SK-N-SH (cell line): ENCODE measurements around the gene MAEA. TPM values are rescaled to one million over a fixed set of nuclear protein-coding genes. Genes with fewer than 3 reads are reported as not detected.

Experiments used
- CTCF ChIA-PET: fragments of 300-600, 350-600 bp; formaldehyde crosslinking; extraction: SDS; loops from one replicate; lab custom pipeline; 2021; lab: Yijun Ruan, JAX
- POLR2A ChIA-PET: fragments of 350-600 bp; sonication (Branson Sonifier 250); formaldehyde crosslinking; extraction: SDS; loops from one replicate; lab custom pipeline; 2020; ENCODE audit warnings: antibody characterized with exemption, inconsistent platforms; lab: Yijun Ruan, JAX
- DNase-seq: peaks from one replicate; pipeline ENCODE4 v3.0.0; 2012
- H2AFZ ChIP-seq: fragments of 200-600 bp; sonication (generic); 2 replicates; pipeline ENCODE4 v1.8.1; 2016; ENCODE audit warnings: antibody characterized with exemption, mild to moderate bottlenecking, low read depth
- H3F3A ChIP-seq: fragments of 200-600 bp; sonication (generic); replicated peaks from 2 replicates; pipeline ENCODE3; 2016; ENCODE audit warnings: antibody characterized with exemption, mild to moderate bottlenecking; ENCODE audit not compliant: insufficient read depth
- H3K27ac ChIP-seq, 2 experiments: fragments of 200-500 bp in 1 of 2; fragments of 200-600 bp in 1 of 2; sonication (Bioruptor generic) in 1 of 2; sonication (generic), shearing (Covaris generic) in 1 of 2; 2 replicates each; pipeline versions ENCODE4 v1.5.1 to v1.6.1; 2014 to 2016; ENCODE audit warnings: low read depth in 2 of 2, inconsistent platforms in 1 of 2, low read length in 1 of 2, mild to moderate bottlenecking in 1 of 2, mixed read lengths in 1 of 2
- H3K27me3 ChIP-seq: fragments of 200-600 bp; sonication (generic), shearing (Covaris generic); 2 replicates; pipeline ENCODE4 v1.6.1; 2016; ENCODE audit warnings: mixed run types; ENCODE audit not compliant: insufficient read depth
- H3K36me3 ChIP-seq, 2 experiments: fragments of 200-500 bp in 1 of 2; fragments of 200-600 bp in 1 of 2; sonication (Bioruptor generic) in 1 of 2; sonication (generic) in 1 of 2; replicated peaks in 1 of 2; 2 replicates each; pipeline versions ENCODE3 to v1.5.1; 2014 to 2016; ENCODE audit warnings: low read length in 1 of 2, mild to moderate bottlenecking in 1 of 2; ENCODE audit not compliant: insufficient read depth in 2 of 2, control insufficient read depth in 1 of 2
- H3K4me1 ChIP-seq, 2 experiments: fragments of 200-500 bp in 1 of 2; fragments of 200-600 bp in 1 of 2; sonication (Bioruptor generic) in 1 of 2; sonication (generic), shearing (Covaris generic) in 1 of 2; 2 replicates each; pipeline versions ENCODE4 v1.5.1 to v1.6.1; 2014 to 2016; ENCODE audit warnings: low read depth in 1 of 2, low read length in 1 of 2, mixed run types in 1 of 2; ENCODE audit not compliant: insufficient read depth in 2 of 2, control insufficient read depth in 1 of 2
- H3K4me2 ChIP-seq: fragments of 200-600 bp; sonication (generic), shearing (Covaris generic); 2 replicates; pipeline ENCODE4 v1.6.1; 2017; ENCODE audit warnings: mixed run types
- H3K4me3 ChIP-seq, 2 experiments: fragments of 200-500 bp in 1 of 2; fragments of 200-600 bp in 1 of 2; sonication (Bioruptor generic) in 1 of 2; sonication (generic), shearing (Covaris generic) in 1 of 2; 2 replicates each; pipeline versions ENCODE4 v1.5.1 to v1.8.1; 2014 to 2016; ENCODE audit warnings: low read depth in 2 of 2, inconsistent platforms in 1 of 2, low read length in 1 of 2, mild to moderate bottlenecking in 1 of 2, mixed read lengths in 1 of 2, moderate library complexity in 1 of 2
- H3K79me2 ChIP-seq: fragments of 200-600 bp; sonication (generic); 2 replicates; pipeline ENCODE4 v1.8.1; 2017; ENCODE audit warnings: mild to moderate bottlenecking; ENCODE audit not compliant: insufficient read depth
- H3K9ac ChIP-seq: fragments of 200-600 bp; sonication (generic); 2 replicates; pipeline ENCODE4 v1.6.1; 2017; ENCODE audit warnings: mixed run types
- H3K9me2 ChIP-seq: fragments of 200-600 bp; sonication (generic); 2 replicates; pipeline ENCODE4 v1.6.1; 2017; ENCODE audit warnings: mixed run types
- H3K9me3 ChIP-seq: fragments of 200-600 bp; sonication (generic); 2 replicates; pipeline ENCODE4 v1.6.1; 2017; ENCODE audit warnings: mixed run types, mild to moderate bottlenecking, moderate library complexity
- H4K20me1 ChIP-seq: fragments of 200-600 bp; sonication (generic); 2 replicates; pipeline ENCODE4 v1.6.1; 2017; ENCODE audit warnings: mild to moderate bottlenecking, mixed run types; ENCODE audit not compliant: insufficient read depth
- CHD2 ChIP-seq: fragments of 150-350 bp; IDR thresholded peaks from 2 replicates; pipeline ENCODE4 v1.6.1; 2018; ENCODE audit warnings: low read length; ENCODE audit not compliant: partially characterized antibody
- ELF1 ChIP-seq: IDR thresholded peaks from 2 replicates; pipeline ENCODE4 v1.4.0; 2012
- EZH2phosphoT487 ChIP-seq: fragments of 200-600 bp; sonication (generic); IDR thresholded peaks from 2 replicates; pipeline ENCODE4 v1.6.1; 2017; ENCODE audit warnings: low read depth, mixed run types, mild to moderate bottlenecking, antibody characterized with exemption, moderate library complexity, borderline replicate concordance
- FOSL2 ChIP-seq: IDR thresholded peaks from 2 replicates; pipeline ENCODE4 v1.4.0; 2012; ENCODE audit warnings: low read depth, mild to moderate bottlenecking, moderate library complexity, borderline replicate concordance
- FOXJ3 ChIP-seq: sonication (generic); formaldehyde crosslinking; IDR thresholded peaks from 2 replicates; pipeline ENCODE4 v1.5.1; 2020; ENCODE audit warnings: mild to moderate bottlenecking, missing genetic modification reagents
- FOXM1 ChIP-seq: IDR thresholded peaks from 2 replicates; pipeline ENCODE4 v1.4.0; 2012; ENCODE audit warnings: low read depth, mild to moderate bottlenecking
- GABPA ChIP-seq: IDR thresholded peaks from 2 replicates; pipeline ENCODE4 v1.4.0; 2012; ENCODE audit warnings: low read depth, mild to moderate bottlenecking
- GATA2 ChIP-seq: sonication (generic); formaldehyde crosslinking; IDR thresholded peaks from 2 replicates; pipeline ENCODE4 v1.5.0; 2020; ENCODE audit warnings: mild to moderate bottlenecking, missing genetic modification reagents
- MEF2A ChIP-seq: IDR thresholded peaks from 2 replicates; pipeline ENCODE4 v1.4.0; 2012; ENCODE audit warnings: low read depth, borderline replicate concordance
- NRF1 ChIP-seq: IDR thresholded peaks from 2 replicates; pipeline ENCODE4 v1.6.1; 2012; ENCODE audit warnings: low read depth, mild to moderate bottlenecking, low read length
- RCOR1 ChIP-seq: fragments of 150-350 bp; IDR thresholded peaks from 2 replicates; pipeline ENCODE4 v1.6.1; 2017; ENCODE audit warnings: antibody characterized with exemption, low read length
- RFX5 ChIP-seq: IDR thresholded peaks from 2 replicates; pipeline ENCODE4 v1.6.1; 2012; ENCODE audit warnings: mild to moderate bottlenecking, improper control_type of control experiment, low read length
- RXRA ChIP-seq: IDR thresholded peaks from 2 replicates; pipeline ENCODE4 v1.4.0; 2012; ENCODE audit warnings: low read depth, mild to moderate bottlenecking, borderline replicate concordance
- SIN3A ChIP-seq: IDR thresholded peaks from 2 replicates; pipeline ENCODE4 v1.6.1; 2012; ENCODE audit warnings: low read depth, mild to moderate bottlenecking, low read length, moderate library complexity, borderline replicate concordance
- TCF12 ChIP-seq: IDR thresholded peaks from 2 replicates; pipeline ENCODE4 v1.4.0; 2012
- TEAD4 ChIP-seq: IDR thresholded peaks from 2 replicates; pipeline ENCODE4 v1.4.0; 2012; ENCODE audit warnings: mild to moderate bottlenecking, borderline replicate concordance; ENCODE audit not compliant: insufficient read depth
- YY1 ChIP-seq: IDR thresholded peaks from 2 replicates; pipeline ENCODE4 v1.4.0; 2012; ENCODE audit warnings: low read depth, mild to moderate bottlenecking
- WGBS: methylation state at CpG from one replicate; pipeline ENCODE4 v1.1.6; 2017; ENCODE audit warnings: low lambda C conversion rate; 5-methylcytosine and 5-hydroxymethylcytosine counted together
- polyA plus RNA-seq, 3 experiments: library from polyadenylated mRNA; depleted of rRNA; stranded (reverse); fragments of >200 nt; gene quantifications; 2 replicates each; pipeline ENCODE4 v1.2.3, GENCODE V29; 2012
- TF ChIP-seq, protein P1 (sequence below): fragments of 200-600 bp; sonication (generic); IDR thresholded peaks from 2 replicates; pipeline ENCODE4 v1.6.1; 2017; ENCODE audit warnings: antibody characterized with exemption, mild to moderate bottlenecking, moderate library complexity
- TF ChIP-seq, protein P2 (sequence below): IDR thresholded peaks from 2 replicates; pipeline ENCODE4 v1.6.1; 2012; ENCODE audit warnings: mild to moderate bottlenecking, low read depth, low read length, moderate library complexity

MAEA gene
- polyA plus RNA-seq, 1 of the 3 experiments (the other 2 are of a cell fraction) = 128 TPM

DNA sequence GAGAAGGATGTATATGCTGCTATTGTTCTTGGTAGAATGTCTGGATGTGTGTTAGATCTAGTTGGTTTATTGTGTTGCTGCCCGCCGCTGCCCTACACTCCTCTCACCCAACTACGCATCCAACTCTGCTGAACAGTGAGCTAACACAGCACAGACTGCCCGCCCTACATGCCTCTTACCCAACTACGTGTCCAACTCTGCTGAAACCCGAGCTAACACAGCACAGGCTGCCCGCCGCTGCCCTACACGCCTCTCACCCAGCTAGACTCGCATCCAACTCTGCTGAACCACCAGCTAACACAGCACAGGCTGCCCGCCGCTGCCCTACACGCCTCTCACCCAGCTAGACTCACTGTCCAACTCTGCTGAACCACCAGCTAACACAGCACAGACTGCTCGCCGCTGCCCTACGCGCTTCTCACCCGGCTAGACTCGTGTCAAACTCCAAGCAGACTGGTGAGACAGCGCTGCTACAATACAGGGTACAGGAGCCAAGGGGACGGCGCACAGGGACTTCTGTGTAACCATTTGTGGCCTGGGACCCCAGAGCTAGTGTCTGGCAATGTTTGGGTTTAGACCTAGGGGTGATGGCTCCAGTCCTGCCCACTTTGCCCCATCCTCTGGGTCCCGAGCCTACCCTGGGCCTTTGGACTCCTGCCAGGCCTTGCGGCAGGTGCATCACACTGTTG is 29.1 kb upstream of the MAEA start (continued):
- no peak for TF ChIP-seq NRF1

DNA sequence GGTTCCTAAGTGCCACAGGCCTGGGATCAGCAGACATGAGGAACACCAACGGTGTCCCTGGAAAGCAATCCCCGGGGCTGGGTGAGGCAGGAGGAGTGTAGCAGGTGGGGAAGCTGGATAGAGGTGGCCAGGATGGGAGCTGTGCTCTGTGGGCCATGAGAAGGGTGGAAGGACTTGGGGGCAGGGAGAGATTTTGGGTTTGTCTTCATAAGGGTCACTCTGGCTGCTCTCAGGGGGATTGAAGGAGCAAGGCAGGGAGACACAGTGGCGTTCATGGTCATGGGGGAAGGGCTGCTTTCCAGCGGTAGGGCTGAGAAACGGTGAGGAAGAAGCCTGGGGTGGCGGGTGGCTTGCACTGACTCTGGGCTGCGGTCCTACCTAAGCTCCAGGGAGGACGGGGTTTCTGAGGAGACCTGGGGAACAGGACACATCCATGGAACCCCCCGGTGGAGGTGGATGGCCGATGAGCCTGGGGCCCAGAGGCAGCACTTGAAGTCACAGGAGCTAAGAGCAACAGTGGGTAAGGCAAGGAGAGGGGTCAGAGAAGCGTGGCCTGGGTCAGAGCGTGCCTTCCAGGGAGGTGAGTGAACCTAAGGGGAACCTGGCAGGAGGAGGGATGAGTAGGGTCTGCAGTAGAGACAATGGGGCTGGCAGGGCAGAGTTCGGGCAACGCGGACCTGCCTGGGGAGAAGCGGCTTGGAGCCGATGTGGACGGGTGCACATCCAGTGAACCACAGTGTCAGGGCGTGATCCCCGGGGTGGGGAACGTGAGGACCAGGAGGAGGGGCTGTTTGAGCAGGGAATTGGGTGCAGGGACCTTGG is 28.4 kb upstream of the MAEA start:
- Histone ChIP-seq H3K9me2 (no peaks in the 10 kb centered on the region), H2AFZ (no peak overlapping the region), H3F3A (no peaks in the 10 kb centered on the region), H3K4me1 (no peaks in the 10 kb centered on the region), H3K27me3 (no peaks in the 10 kb centered on the region), H3K27ac (no peak overlapping the region), H3K4me3 (no peak overlapping the region), H3K79me2 (no peaks in the 10 kb centered on the region), H3K9me3 (no peaks in the 10 kb centered on the region), H3K9ac (no peak overlapping the region), H3K36me3 (no peaks in the 10 kb centered on the region), H4K20me1 (no peaks in the 10 kb centered on the region), H3K4me2 (no peak overlapping the region)
- 69% methylated on average over 21 of the region's 21 CpGs for WGBS
- ChIA-PET CTCF (no interaction called here), POLR2A (interaction anchor here (0.6 kb wide), 1 partner anchor 128 kb away, joined by 4 read pairs; no protein-coding TSS in a partner anchor)
- no peak for TF ChIP-seq FOXJ3 (CRISPR knock-in tag)
- TF ChIP-seq FOXM1 = no peak
- no peak for TF ChIP-seq ELF1
- TF ChIP-seq, protein P1, sequence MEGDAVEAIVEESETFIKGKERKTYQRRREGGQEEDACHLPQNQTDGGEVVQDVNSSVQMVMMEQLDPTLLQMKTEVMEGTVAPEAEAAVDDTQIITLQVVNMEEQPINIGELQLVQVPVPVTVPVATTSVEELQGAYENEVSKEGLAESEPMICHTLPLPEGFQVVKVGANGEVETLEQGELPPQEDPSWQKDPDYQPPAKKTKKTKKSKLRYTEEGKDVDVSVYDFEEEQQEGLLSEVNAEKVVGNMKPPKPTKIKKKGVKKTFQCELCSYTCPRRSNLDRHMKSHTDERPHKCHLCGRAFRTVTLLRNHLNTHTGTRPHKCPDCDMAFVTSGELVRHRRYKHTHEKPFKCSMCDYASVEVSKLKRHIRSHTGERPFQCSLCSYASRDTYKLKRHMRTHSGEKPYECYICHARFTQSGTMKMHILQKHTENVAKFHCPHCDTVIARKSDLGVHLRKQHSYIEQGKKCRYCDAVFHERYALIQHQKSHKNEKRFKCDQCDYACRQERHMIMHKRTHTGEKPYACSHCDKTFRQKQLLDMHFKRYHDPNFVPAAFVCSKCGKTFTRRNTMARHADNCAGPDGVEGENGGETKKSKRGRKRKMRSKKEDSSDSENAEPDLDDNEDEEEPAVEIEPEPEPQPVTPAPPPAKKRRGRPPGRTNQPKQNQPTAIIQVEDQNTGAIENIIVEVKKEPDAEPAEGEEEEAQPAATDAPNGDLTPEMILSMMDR = no peak
- no peak for TF ChIP-seq YY1
- TF ChIP-seq RCOR1 = no peak
- no peak for TF ChIP-seq TCF12
- TF ChIP-seq, protein P2, sequence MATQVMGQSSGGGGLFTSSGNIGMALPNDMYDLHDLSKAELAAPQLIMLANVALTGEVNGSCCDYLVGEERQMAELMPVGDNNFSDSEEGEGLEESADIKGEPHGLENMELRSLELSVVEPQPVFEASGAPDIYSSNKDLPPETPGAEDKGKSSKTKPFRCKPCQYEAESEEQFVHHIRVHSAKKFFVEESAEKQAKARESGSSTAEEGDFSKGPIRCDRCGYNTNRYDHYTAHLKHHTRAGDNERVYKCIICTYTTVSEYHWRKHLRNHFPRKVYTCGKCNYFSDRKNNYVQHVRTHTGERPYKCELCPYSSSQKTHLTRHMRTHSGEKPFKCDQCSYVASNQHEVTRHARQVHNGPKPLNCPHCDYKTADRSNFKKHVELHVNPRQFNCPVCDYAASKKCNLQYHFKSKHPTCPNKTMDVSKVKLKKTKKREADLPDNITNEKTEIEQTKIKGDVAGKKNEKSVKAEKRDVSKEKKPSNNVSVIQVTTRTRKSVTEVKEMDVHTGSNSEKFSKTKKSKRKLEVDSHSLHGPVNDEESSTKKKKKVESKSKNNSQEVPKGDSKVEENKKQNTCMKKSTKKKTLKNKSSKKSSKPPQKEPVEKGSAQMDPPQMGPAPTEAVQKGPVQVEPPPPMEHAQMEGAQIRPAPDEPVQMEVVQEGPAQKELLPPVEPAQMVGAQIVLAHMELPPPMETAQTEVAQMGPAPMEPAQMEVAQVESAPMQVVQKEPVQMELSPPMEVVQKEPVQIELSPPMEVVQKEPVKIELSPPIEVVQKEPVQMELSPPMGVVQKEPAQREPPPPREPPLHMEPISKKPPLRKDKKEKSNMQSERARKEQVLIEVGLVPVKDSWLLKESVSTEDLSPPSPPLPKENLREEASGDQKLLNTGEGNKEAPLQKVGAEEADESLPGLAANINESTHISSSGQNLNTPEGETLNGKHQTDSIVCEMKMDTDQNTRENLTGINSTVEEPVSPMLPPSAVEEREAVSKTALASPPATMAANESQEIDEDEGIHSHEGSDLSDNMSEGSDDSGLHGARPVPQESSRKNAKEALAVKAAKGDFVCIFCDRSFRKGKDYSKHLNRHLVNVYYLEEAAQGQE = no peak
- TF ChIP-seq SIN3A = no peak
- no peak for TF ChIP-seq GABPA
- no peak for TF ChIP-seq EZH2phosphoT487
- TF ChIP-seq FOSL2 = no peak
- no peak for TF ChIP-seq RFX5
- TF ChIP-seq GATA2 (CRISPR knock-in tag) = no peak
- no peak for TF ChIP-seq TEAD4
- no peak for TF ChIP-seq CHD2
- TF ChIP-seq MEF2A = no peak
- no peak for TF ChIP-seq RXRA
- no peak for DNase-seq
